HepG2 (cell line): Measurements from ENCODE around the gene UCP3. TPM values are rescaled to one million over a fixed set of nuclear protein-coding genes. Genes with fewer than 3 reads are reported as not detected.

Experiments used
- ARNT ChIP-seq: fragments of 450-650 bp; IDR thresholded peaks from 2 replicates; pipeline ENCODE4 v1.6.1; 2017
- CEBPG ChIP-seq: IDR thresholded peaks from 2 replicates; pipeline ENCODE4 v1.6.1; 2016
- DNMT1 ChIP-seq: sonication (generic); formaldehyde crosslinking; IDR thresholded peaks from 2 replicates; pipeline ENCODE4 v1.5.1; 2020; ENCODE audit warnings: mild to moderate bottlenecking, missing genetic modification reagents
- DZIP1 ChIP-seq: sonication (generic); formaldehyde crosslinking; IDR thresholded peaks from 2 replicates; pipeline ENCODE4 v1.5.0; 2020; ENCODE audit warnings: mild to moderate bottlenecking, missing genetic modification reagents
- GZF1 ChIP-seq: sonication (generic); formaldehyde crosslinking; IDR thresholded peaks from 2 replicates; pipeline ENCODE4 v1.5.1; 2020; ENCODE audit warnings: mild to moderate bottlenecking, missing genetic modification reagents
- HMGA1 ChIP-seq: sonication (generic); formaldehyde crosslinking; conservative IDR thresholded peaks from 2 replicates; pipeline ENCODE4 v1.4.0; 2020; ENCODE audit warnings: missing genetic modification reagents
- IRX3 ChIP-seq: sonication (generic); formaldehyde crosslinking; IDR thresholded peaks from 2 replicates; pipeline ENCODE4 v1.8.1; 2023; ENCODE audit warnings: mild to moderate bottlenecking, low read depth, missing genetic modification reagents, borderline replicate concordance
- MTERF4 ChIP-seq: sonication (generic); formaldehyde crosslinking; IDR thresholded peaks from 2 replicates; pipeline ENCODE4 v1.8.0; 2023; ENCODE audit warnings: mild to moderate bottlenecking, missing genetic modification reagents
- RFXANK ChIP-seq: IDR thresholded peaks from 2 replicates; pipeline ENCODE4 v1.6.1; 2016
- ZBTB1 ChIP-seq: sonication (generic); formaldehyde crosslinking; IDR thresholded peaks from 2 replicates; pipeline ENCODE4 v1.4.0; 2020; ENCODE audit warnings: missing genetic modification reagents, borderline replicate concordance
- ZBTB20 ChIP-seq: sonication (generic); formaldehyde crosslinking; IDR thresholded peaks from 2 replicates; pipeline ENCODE4 v1.8.1; 2023; ENCODE audit warnings: missing genetic modification reagents, low read depth, mild to moderate bottlenecking, borderline replicate concordance
- ZBTB26 ChIP-seq: IDR thresholded peaks from 2 replicates; pipeline ENCODE4 v1.6.1; 2016; ENCODE audit warnings: missing compliant biosample characterization, missing genetic modification reagents, borderline replicate concordance
- ZNF317 ChIP-seq: sonication (generic); formaldehyde crosslinking; IDR thresholded peaks from 2 replicates; pipeline ENCODE4 v1.5.0; 2020; ENCODE audit warnings: mild to moderate bottlenecking, missing genetic modification reagents
- ZNF335 ChIP-seq: sonication (generic); formaldehyde crosslinking; IDR thresholded peaks from 2 replicates; pipeline ENCODE4 v1.4.0; 2020; ENCODE audit warnings: missing genetic modification reagents
- ZNF354B ChIP-seq: sonication (generic); formaldehyde crosslinking; IDR thresholded peaks from 2 replicates; pipeline ENCODE4 v1.8.0; 2022; ENCODE audit warnings: mild to moderate bottlenecking, missing genetic modification reagents
- ZNF382 ChIP-seq: sonication (generic); formaldehyde crosslinking; IDR thresholded peaks from 2 replicates; pipeline ENCODE4 v1.5.0; 2020; ENCODE audit warnings: missing genetic modification reagents, mild to moderate bottlenecking, borderline replicate concordance
- ZNF543 ChIP-seq: sonication (generic); formaldehyde crosslinking; IDR thresholded peaks from 2 replicates; pipeline ENCODE4 v1.4.0; 2020; ENCODE audit warnings: mild to moderate bottlenecking, missing genetic modification reagents
- ZSCAN9 ChIP-seq: IDR thresholded peaks from 2 replicates; pipeline ENCODE4 v1.6.1; 2016; ENCODE audit warnings: borderline replicate concordance
- polyA plus RNA-seq, 8 experiments: library from polyadenylated mRNA; depleted of rRNA in 3 of 8; stranded (reverse) in 7 of 8; unstranded in 1 of 8; fragments of >200 nt; fragmentation: Illumina TruSeq in 4 of 8; extraction: Trizol in 4 of 8; gene quantifications; 2 replicates each; pipeline versions ENCODE4 v1.2.1 to v1.2.3, GENCODE V29; 2011 to 2016; ENCODE audit warnings: low read depth in 4 of 8, missing spikeins in 1 of 8, mixed read lengths in 1 of 8; ENCODE audit not compliant: insufficient read depth in 1 of 8
- total RNA-seq, 5 experiments: library from RNA; depleted of rRNA; stranded (reverse); fragments of >200 nt; fragmentation: Illumina TruSeq; extraction: Trizol; gene quantifications; 2 replicates each; pipeline ENCODE4 v1.2.3, GENCODE V29; 2016; ENCODE audit warnings: low read depth in 1 of 5
- TF ChIP-seq, protein P1 (sequence below): sonication (generic); formaldehyde crosslinking; IDR thresholded peaks from 2 replicates; pipeline ENCODE4 v1.4.0; 2020; ENCODE audit warnings: mild to moderate bottlenecking, missing genetic modification reagents, borderline replicate concordance
- TF ChIP-seq, protein P2 (sequence below): sonication (generic); formaldehyde crosslinking; IDR thresholded peaks from 2 replicates; pipeline ENCODE4 v1.8.1; 2023; ENCODE audit warnings: mild to moderate bottlenecking, missing genetic modification reagents
- TF ChIP-seq, protein P3 (sequence below): IDR thresholded peaks from 2 replicates; pipeline ENCODE4 v1.6.1; 2016; ENCODE audit warnings: missing genetic modification reagents, missing compliant biosample characterization

UCP3 gene
- total and polyA plus RNA-seq, 2 of the 13 experiments (the other 11 are each of a cell fraction or from before 2014, with no cell fraction given), result 0.37 TPM; not detected in 1

DNA sequence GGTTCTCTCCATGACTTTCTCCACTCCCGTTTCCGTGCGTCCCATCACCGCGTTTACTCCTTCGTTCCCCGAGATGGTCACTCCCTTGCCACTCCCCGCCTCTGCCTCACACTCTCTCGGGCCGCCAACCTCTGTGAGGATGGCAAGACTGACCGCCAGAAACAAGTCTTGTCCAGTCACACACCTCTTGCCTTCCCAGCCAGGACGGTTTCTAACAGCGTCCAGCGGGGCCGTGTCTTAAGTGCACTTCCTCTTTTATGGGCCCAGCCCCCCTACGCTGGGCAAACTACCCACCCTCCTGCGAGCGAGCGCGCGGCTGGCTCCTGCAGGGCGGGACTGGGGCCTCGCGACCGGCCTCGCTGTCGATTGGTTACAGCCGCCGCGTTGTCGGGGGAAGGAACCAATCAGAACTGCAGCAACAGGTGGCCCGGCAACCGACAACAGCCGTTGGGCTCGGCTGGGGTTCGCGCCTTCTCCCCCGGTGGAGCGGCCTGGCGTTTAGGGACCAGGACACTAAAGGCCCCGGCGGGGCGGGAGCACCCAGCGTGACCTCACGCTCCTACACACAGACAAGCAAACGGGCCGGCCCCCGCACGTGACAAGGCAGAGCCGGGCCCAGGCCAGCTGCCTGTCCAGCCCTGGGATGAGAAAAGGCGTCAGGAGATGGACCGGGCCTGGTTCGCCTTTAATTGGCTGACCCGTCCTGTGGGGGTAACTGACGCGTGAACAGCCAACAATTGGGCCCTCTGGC lies 25.7 kb downstream of the UCP3 start (continued):
- TF ChIP-seq, protein P1, sequence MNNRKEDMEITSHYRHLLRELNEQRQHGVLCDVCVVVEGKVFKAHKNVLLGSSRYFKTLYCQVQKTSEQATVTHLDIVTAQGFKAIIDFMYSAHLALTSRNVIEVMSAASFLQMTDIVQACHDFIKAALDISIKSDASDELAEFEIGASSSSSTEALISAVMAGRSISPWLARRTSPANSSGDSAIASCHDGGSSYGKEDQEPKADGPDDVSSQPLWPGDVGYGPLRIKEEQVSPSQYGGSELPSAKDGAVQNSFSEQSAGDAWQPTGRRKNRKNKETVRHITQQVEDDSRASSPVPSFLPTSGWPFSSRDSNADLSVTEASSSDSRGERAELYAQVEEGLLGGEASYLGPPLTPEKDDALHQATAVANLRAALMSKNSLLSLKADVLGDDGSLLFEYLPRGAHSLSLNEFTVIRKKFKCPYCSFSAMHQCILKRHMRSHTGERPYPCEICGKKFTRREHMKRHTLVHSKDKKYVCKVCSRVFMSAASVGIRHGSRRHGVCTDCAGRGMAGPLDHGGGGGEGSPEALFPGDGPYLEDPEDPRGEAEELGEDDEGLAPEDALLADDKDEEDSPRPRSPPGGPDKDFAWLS (CRISPR knock-in tag), result no peak
- TF ChIP-seq ZNF354B (CRISPR knock-in tag), result no peak; the same call in 1 of the 2 replicates
- TF ChIP-seq HMGA1 (CRISPR knock-in tag), result no peak
- no peak; the same call in none of the 2 replicates for TF ChIP-seq ZNF335 (CRISPR knock-in tag)
- peak; percentile 52; the same call in 1 of the 2 replicates for TF ChIP-seq ZBTB20 (CRISPR knock-in tag)
- TF ChIP-seq, protein P2, sequence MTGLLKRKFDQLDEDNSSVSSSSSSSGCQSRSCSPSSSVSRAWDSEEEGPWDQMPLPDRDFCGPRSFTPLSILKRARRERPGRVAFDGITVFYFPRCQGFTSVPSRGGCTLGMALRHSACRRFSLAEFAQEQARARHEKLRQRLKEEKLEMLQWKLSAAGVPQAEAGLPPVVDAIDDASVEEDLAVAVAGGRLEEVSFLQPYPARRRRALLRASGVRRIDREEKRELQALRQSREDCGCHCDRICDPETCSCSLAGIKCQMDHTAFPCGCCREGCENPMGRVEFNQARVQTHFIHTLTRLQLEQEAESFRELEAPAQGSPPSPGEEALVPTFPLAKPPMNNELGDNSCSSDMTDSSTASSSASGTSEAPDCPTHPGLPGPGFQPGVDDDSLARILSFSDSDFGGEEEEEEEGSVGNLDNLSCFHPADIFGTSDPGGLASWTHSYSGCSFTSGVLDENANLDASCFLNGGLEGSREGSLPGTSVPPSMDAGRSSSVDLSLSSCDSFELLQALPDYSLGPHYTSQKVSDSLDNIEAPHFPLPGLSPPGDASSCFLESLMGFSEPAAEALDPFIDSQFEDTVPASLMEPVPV (CRISPR knock-in tag), result peak; percentile 93
- peak; percentile 88 for TF ChIP-seq ZNF317 (CRISPR knock-in tag)
- no peak for TF ChIP-seq ARNT
- TF ChIP-seq ZBTB26 (CRISPR knock-in tag), result peak; percentile 81
- no peak for TF ChIP-seq ZNF382
- TF ChIP-seq IRX3 (CRISPR knock-in tag), result peak; percentile 89; the same call in 1 of the 2 replicates
- TF ChIP-seq RFXANK, result 0 out of 2 replicates have a peak, but pooled peaks have one; percentile 93
- TF ChIP-seq ZBTB1 (CRISPR knock-in tag), result no peak
- TF ChIP-seq ZNF543 (CRISPR knock-in tag), result peak; percentile 95
- peak; percentile 95 for TF ChIP-seq MTERF4 (CRISPR knock-in tag)
- TF ChIP-seq, protein P3, sequence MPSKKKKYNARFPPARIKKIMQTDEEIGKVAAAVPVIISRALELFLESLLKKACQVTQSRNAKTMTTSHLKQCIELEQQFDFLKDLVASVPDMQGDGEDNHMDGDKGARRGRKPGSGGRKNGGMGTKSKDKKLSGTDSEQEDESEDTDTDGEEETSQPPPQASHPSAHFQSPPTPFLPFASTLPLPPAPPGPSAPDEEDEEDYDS (CRISPR knock-in tag), result peak; percentile 93
- TF ChIP-seq GZF1, result 0 out of 2 replicates have a peak, but pooled peaks have one; percentile 37
- TF ChIP-seq CEBPG (CRISPR knock-in tag), result no peak
- peak; percentile 81 for TF ChIP-seq DZIP1 (CRISPR knock-in tag)
- TF ChIP-seq ZSCAN9 (CRISPR knock-in tag), result peak; percentile 56; the same call in 1 of the 2 replicates
- TF ChIP-seq DNMT1 (CRISPR knock-in tag), result no peak; the same call in 1 of the 2 replicates
